GM19468 (cell line): ENCODE data around the gene NRP1.
"Not testable (repeated sequence)": the region's sequence is repeated elsewhere in the genome, so short reads cannot be mapped to it uniquely, and the experiment has no call there.

ENCODE experiments used
- ATAC-seq: cut with Tn5 transposase; IDR thresholded peaks from one replicate; pipeline ENCODE4 v1.9.1; 2021; ENCODE audit warnings: mild to moderate bottlenecking, moderate library complexity, moderate number of reproducible peaks; ENCODE audit not compliant: unreplicated experiment; ENCODE audit errors: extremely low read depth

The NRP1 gene

GRCh38 chr10:33224251-33224965 is 110.1 kb downstream of the NRP1 start:
- ATAC-seq, result no peak

GRCh38 chr10:33223326-33224000 is 111.0 kb downstream of the NRP1 start:
- no peak for ATAC-seq

- not testable (repeated sequence) for ATAC-seq
Observed at GRCh38 chr10:33222304-33222703, 112.2 kb downstream of the NRP1 start.

- no peak for ATAC-seq
Observed at GRCh38 chr10:33217854-33218253, 116.6 kb downstream of the NRP1 start.

- no peak for ATAC-seq
Observed at GRCh38 chr10:33216661-33217427, 117.6 kb downstream of the NRP1 start.

GRCh38 chr10:33215635-33216034 is 118.8 kb downstream of the NRP1 start:
- no peak for ATAC-seq

- no peak for ATAC-seq
Observed at GRCh38 chr10:33215154-33215553, 119.3 kb downstream of the NRP1 start.

- no peak for ATAC-seq
Observed at GRCh38 chr10:33214174-33214573, 120.3 kb downstream of the NRP1 start.

- ATAC-seq, result no peak
Observed at GRCh38 chr10:33212061-33212748, 122.3 kb downstream of the NRP1 start.

GRCh38 chr10:33211106-33211878 is 123.2 kb downstream of the NRP1 start:
- no peak for ATAC-seq

- no peak for ATAC-seq
Observed at GRCh38 chr10:33209802-33210201, 124.7 kb downstream of the NRP1 start.

- no peak for ATAC-seq
Observed at GRCh38 chr10:33208166-33208565, 126.3 kb downstream of the NRP1 start.

GRCh38 chr10:33204031-33204430 is 130.4 kb downstream of the NRP1 start:
- ATAC-seq, result no peak

GRCh38 chr10:33201971-33202370 is 132.5 kb downstream of the NRP1 start:
- no peak for ATAC-seq

- ATAC-seq, result no peak
Observed at GRCh38 chr10:33201056-33201780, 133.2 kb downstream of the NRP1 start.

GRCh38 chr10:33199731-33200232 is 134.7 kb downstream of the NRP1 start:
- ATAC-seq, result no peak

- no peak for ATAC-seq
Observed at GRCh38 chr10:33198610-33199009, 135.9 kb downstream of the NRP1 start.

GRCh38 chr10:33196710-33197491 is 137.6 kb downstream of the NRP1 start:
- ATAC-seq, result no peak
